Right renal pelvis (tissue), 4 donors: ENCODE data around the gene H6PD. TPM values are rescaled to one million over a fixed set of nuclear protein-coding genes. Genes with fewer than 3 reads are reported as not detected.

Source experiments
- DNase-seq, 4 donors: peaks; one replicate each; pipeline ENCODE4 v3.0.0-alpha.2; 2013; ENCODE audit warnings: low read depth in 4 of 4, low spot score in 3 of 4, missing footprints in 1 of 4
- polyA plus RNA-seq, 4 donors: library from polyadenylated mRNA; unstranded; fragments of 120-200 nt; gene quantifications; one replicate each; pipeline ENCODE4 v1.2.1, GENCODE V29; 2013; ENCODE audit not compliant: insufficient read length in 4 of 4

The H6PD gene
- polyA plus RNA-seq, 4 donors, result 36.7 to 43.1 (median 40.0) TPM

DNA sequence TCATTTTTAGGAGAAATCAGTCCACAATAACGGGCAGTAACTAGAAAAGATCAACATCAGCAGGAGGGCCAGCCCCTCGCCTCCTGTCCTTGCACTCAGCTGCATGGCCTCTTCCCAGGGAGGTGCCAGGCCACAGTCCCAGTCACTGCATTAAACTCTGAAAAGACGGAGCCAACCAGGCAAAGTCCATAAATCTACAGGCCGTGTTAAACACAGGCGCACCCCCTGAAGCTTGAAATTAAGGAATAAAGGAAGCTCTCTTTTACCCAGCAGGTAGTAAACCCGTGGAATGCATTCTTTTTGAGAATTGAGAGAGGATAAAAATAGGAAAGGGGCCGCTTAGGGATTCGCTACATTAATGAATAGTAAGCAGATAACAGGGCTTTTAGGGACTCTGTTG is 18.4 kb downstream of the H6PD start:
- no peak for DNase-seq

DNA sequence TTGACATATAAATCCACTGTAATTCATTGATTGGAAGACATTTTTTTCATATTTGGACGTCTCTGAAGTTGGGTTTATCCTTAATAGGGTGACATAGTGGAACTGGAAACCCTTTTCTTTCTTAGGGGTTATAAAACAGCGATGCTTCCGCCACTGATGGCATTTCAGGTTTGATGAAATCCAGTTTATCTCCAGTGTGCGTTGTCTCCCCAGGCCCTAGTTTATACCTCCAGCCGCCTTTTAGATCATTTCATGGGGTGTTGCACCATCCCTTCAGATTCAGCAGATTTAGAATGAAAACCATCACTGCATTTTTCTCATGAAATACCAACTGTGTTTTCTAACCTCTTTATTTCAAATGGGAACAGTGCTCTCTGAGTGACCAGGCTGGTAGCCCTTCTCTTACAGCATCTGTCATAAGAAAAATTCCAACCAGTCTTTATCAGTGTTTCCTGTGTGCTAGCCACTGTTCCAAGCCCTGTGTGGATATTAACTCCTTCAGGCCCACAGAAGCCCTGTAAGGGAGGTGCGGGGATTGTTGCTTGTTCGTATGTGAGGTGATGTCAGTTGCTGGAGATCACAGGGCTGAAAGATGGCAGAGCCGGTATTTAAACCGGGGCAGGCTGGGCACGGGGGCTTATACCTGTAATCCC is 19.0 kb downstream of the H6PD start:
- DNase-seq, result no peak

GRCh38 chr1:9256332-9256731 is 21.8 kb downstream of the H6PD start:
- no peak for DNase-seq

DNA sequence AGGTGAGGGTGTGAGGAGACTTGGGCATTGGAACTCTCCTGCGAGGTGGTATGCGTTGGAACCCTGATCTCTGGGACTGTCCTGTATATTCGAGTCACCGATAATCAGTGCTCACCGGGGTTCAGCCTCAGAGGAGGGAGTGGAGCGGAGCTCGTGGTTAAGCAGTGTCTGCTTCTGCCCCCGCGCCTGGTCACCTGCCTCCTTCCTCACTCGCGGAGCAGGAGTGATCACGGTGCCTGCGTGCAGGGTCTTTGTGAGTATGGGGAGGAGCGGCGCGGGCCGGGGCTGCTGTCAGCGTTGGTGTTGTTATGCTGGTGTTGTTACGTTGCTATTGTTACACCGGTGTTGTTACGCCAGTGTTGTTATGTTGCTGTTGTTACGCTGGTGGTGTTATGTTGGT is 23.3 kb downstream of the H6PD start:
- no peak for DNase-seq

- DNase-seq, result no peak
These were observed 24.1 kb downstream of the H6PD start for GRCh38 chr1:9258629-9259028.

- DNase-seq, result no peak
These were observed 25.6 kb downstream of the H6PD start for GRCh38 chr1:9260059-9260766.

GRCh38 chr1:9261496-9261895 is 26.9 kb downstream of the H6PD start:
- DNase-seq, result no peak

DNA sequence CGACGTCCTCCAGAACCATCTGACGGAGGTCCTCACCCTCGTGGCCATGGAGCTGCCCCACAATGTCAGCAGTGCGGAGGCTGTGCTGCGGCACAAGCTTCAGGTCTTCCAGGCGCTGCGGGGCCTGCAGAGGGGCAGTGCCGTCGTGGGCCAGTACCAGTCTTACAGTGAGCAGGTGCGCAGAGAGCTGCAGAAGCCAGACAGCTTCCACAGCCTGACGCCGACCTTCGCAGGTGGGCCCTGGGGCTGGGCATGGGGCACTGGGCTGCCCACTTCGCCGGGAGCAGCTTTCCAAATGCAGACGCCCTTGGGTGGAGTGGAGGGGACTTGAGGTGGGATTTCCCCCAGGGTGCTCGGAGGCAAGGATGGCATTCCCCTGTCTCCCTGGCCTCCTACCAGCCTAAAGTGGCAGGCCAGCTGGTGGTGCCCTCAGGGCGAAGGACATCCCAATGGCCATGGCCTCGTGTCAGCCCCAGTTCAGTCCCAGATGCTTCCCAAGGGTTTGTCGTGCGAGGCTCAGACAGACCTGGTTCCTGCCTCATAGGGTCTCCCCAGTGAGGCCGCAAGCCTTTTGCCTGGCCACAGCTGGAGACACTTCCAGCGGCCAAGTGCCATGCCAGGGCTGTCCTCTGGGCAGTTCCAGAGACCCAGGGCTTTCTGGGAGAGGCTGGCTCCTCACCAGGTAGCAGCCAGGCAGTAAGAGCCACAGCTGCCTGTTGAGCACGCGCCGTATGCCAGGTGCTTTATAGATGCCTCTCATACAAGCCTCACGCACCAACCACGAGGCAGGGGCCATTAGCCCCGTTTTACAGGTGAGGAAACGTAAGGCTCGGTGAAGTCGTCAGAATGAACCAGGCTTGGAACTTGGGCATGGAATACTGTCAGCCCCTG is 27.8 kb downstream of the H6PD start:
- DNase-seq, result no peak

DNA sequence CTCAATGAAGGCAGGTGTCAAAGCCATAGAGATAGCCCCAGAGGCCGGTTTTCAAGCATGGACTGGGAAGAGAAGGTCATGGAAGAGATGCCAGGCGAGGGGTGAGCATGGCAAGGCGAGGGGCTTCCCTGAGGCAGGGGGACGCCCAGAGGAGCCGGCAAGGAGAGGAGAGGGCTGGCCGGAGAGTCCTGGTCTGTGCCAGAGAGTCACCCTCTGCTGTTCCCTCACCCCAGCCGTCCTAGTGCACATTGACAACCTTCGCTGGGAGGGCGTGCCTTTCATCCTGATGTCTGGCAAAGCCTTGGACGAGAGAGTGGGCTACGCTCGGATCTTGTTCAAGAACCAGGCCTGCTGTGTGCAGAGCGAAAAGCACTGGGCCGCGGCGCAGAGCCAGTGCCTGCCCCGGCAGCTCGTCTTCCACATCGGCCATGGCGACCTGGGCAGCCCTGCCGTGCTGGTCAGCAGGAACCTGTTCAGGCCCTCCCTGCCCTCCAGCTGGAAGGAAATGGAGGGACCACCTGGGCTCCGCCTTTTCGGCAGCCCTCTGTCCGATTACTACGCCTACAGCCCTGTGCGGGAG is 28.8 kb downstream of the H6PD start:
- no peak for DNase-seq

- DNase-seq, result no peak
These were observed 29.7 kb downstream of the H6PD start for GRCh38 chr1:9263984-9264872.

DNA sequence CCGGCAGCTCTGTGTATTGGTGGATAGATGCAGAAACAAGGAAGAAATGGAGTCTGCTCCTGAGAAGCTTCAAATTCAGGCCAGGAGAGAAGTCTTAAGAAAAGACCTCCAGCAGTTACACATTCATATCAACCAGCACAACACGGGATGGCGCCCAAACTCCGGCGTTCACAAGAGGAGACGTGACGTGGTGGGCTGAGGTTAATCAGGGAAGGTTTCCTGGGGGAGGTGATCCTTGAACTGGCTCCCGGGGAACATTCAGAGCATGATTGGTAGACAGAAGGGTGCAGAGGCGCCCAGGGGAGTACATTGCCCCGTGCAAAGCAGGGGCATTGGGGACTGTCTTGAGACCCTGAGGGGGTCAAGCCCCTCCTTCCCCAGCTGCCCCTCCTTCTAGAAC is 30.5 kb downstream of the H6PD start:
- DNase-seq, result no peak

DNA sequence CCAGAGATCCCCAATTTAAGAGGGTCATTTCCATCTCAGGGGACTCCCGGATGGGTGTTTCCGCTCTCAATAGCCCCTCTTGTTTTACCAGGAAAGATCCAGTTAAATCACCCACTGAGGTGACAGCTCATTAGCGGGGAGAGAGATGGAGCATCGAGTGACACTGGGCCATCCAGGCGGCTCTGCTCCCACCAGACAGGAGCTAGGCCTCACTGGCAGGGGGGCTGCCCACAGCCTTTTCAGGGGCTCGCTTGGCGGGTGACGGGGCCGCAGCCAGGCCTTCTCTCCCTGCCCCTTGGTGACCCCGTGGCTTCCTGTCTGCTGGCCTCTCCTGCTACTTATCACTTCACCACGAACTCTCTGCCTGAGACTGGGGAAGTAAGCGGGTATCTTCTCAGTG is 31.4 kb downstream of the H6PD start:
- no peak for DNase-seq

DNA sequence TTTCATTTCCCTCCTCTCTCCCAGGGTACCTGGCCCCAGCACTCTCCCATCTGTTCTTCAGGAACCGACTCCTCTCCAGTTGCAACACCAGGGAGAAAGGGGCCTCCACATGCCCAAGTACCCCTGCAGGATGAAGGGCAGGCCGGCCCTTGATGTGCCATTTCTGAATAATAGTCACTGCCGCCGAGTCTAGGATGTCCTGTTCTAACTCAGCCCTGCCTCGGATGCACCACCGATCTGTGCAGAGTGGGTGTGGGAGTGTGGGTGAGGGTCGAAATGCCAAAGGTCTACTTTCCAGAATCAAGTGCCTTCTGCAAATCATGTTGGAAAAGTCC is 32.7 kb downstream of the H6PD start:
- no peak for DNase-seq

DNA sequence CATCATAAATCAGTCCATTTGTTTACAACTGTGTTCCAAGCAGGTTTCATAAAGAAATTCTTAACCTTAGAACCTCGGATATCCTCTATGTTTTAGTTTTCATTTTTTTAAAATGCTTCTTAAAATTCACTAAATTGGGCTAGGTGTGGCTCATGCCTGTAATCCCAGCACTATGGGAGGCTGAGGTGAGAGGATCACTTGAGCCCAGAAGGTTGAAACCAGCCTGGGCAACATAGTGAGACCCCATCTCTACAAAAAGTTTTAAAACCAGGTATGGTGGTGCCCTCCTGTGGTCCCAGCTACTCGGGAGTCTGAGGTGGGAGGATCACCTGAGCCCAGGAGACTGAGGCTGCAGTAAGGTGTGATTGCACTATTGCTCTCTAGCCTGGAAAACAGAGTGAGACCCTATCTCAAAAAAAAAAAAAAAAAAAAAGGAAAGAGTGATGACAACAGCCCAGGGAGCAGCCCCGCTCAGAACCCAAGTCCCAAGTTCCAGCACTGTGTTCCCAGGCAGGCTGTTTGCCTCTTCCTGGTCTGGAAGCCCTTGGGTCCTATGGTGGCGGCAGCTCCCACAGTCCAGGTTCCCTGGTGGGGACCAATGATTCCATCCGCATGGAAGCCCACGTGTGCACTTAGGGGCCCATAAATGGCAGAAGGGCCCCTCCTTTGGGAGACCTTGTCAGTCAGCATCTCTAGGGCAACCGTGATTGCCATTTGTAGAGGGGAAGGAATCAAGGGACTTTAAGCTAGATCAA is 33.4 kb downstream of the H6PD start:
- no peak for DNase-seq

DNA sequence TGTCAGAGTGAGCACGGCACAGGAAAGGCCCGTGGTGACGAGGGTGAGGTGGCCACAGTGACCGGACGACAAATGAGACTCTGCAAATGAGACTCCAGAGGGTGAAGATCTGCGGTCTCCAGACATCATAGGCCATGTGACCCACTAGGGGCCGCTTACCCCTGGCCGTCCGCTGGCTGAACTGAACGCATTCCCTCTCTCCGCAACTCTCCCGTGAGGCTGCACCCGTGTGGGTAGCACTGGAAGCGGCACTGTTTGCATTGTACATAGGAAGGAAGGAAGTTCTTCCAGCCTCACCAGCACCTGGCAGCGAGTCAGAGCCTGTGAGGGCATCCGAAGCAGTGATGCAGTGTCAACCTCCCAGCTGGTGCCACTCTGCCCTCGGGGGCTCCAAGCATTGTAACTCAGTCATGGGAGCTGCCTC is 34.5 kb downstream of the H6PD start:
- no peak for DNase-seq

DNA sequence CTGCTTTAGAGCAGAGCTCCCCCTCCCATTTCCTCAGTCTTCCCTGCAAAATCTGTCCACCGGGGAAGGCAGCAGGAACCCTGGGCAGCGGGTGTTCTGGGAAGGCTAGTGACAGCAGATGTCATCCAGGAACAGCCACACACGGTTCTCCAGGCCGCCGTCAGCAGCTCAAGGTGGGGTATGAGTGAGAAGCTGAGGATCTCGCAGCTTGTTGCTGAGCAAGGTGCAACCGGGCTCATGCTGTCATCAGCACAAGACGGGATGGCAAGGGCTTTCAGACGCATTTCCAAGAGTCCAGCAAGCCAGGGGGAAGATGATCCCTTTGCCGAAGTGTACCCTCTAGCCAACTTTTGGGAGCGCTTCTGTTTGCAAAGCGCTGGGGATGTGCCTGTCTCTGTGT is 35.1 kb downstream of the H6PD start:
- no peak for DNase-seq

- no peak for DNase-seq
These were observed 35.8 kb downstream of the H6PD start for GRCh38 chr1:9270290-9270883.

DNA sequence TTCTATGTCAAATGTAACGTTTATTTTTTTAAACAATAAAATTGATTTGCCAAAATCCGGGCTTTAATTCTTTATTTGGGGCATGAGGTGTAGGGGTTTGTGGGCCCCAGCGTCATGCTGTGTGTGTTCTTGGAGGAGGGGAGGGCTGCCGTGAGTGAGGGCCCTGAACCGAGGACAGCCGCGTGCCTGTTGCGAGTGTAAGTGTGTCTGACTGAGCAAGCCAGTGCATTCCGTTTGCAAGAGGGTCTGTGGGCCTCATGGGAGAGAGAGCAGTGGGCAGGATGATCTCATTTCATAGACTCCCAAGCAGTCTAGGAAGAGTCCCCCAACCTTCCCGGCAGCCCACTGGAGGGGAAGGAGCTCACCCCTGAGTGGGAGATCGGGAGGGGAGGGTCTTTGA is 36.7 kb downstream of the H6PD start:
- DNase-seq, result no peak
